ENCODE data around the gene SFSWAP. TPM values are rescaled to one million over a fixed set of nuclear protein-coding genes. Genes with fewer than 3 reads are reported as not detected.

SFSWAP gene
- total and polyA plus RNA-seq, 2 of the 13 experiments (the other 11 are each of a cell fraction or from before 2014, with no cell fraction given) = 17.1 to 27.7 TPM

DNA sequence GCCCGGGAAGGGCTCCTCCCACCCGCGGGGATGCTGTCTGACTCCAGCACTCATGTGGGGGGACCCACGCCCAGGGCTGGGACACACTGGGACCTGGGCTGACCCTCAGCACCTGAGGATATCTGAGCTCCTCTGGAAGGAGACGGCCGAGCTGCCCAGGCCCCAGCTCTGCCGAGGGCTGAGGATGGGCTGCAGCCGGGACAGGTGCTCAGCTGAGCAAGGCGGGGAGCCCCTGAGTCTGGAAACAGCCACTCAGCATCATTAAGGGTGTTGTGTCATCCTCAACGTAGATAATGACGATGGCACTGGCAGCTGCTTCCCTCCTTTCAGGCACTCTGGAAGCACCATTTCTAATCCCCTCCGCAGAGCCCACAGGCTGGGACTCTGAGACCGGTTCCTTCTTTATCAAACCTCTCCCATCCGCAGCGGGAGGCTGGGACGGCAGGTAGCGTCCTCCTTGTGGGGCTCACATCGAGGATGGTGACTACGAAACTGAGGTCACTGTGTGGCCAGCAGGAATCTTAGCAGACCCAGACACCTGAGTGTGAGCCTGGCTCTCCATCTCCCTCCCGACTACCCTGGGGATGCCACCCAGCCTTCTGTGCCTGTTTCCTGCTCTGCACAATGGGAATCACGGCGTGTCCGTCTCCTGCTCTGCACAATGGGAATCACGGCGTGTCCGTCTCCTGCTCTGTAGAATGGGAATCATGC is 26.7 kb upstream of the SFSWAP start (continued):
- TF ChIP-seq, protein P1, sequence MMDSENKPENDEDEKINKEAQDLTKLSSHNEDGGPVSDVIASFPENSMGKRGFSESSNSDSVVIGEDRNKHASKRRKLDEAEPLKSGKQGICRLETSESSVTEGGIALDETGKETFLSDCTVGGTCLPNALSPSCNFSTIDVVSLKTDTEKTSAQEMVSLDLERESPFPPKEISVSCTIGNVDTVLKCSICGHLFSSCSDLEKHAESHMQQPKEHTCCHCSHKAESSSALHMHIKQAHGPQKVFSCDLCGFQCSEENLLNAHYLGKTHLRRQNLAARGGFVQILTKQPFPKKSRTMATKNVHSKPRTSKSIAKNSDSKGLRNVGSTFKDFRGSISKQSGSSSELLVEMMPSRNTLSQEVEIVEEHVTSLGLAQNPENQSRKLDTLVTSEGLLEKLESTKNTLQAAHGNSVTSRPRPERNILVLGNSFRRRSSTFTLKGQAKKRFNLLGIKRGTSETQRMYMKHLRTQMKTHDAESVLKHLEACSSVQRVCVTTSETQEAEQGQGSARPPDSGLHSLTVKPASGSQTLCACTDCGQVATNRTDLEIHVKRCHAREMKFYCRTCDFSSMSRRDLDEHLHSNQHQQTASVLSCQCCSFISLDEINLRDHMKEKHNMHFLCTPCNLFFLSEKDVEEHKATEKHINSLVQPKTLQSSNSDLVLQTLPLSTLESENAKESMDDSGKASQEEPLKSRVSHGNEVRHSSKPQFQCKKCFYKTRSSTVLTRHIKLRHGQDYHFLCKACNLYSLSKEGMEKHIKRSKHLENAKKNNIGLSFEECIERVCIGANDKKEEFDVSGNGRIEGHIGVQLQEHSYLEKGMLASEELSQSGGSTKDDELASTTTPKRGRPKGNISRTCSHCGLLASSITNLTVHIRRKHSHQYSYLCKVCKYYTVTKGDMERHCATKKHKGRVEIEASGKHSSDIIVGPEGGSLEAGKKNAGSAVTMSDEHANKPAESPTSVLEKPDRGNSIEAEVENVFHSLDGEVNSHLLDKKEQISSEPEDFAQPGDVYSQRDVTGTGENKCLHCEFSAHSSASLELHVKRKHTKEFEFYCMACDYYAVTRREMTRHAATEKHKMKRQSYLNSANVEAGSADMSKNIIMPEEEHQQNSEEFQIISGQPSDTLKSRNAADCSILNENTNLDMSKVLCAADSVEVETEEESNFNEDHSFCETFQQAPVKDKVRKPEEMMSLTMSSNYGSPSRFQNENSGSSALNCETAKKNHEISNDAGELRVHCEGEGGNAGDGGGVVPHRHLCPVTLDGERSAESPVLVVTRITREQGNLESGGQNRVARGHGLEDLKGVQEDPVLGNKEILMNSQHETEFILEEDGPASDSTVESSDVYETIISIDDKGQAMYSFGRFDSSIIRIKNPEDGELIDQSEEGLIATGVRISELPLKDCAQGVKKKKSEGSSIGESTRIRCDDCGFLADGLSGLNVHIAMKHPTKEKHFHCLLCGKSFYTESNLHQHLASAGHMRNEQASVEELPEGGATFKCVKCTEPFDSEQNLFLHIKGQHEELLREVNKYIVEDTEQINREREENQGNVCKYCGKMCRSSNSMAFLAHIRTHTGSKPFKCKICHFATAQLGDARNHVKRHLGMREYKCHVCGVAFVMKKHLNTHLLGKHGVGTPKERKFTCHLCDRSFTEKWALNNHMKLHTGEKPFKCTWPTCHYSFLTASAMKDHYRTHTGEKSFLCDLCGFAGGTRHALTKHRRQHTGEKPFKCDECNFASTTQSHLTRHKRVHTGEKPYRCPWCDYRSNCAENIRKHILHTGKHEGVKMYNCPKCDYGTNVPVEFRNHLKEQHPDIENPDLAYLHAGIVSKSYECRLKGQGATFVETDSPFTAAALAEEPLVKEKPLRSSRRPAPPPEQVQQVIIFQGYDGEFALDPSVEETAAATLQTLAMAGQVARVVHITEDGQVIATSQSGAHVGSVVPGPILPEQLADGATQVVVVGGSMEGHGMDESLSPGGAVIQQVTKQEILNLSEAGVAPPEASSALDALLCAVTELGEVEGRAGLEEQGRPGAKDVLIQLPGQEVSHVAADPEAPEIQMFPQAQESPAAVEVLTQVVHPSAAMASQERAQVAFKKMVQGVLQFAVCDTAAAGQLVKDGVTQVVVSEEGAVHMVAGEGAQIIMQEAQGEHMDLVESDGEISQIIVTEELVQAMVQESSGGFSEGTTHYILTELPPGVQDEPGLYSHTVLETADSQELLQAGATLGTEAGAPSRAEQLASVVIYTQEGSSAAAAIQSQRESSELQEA (CRISPR knock-in tag; IDR thresholded peaks at IDR 0.05; ENCODE audit: not compliant biosample characterization) = no peak
- TF ChIP-seq RNF219 (CRISPR knock-in tag; IDR thresholded peaks at IDR 0.05) = no peak
- TF ChIP-seq RFX1 (IDR thresholded peaks at IDR 0.05) = no peak
- no peak for TF ChIP-seq RARA (CRISPR knock-in tag; IDR thresholded peaks at IDR 0.05)
